Vagina (tissue), 2 donors: ENCODE data around the gene DNAJC27.

Experiments
- POLR2AphosphoS5 ChIP-seq, 2 donors: sonication (generic); formaldehyde crosslinking; IDR thresholded peaks; one replicate each; pipeline ENCODE4 v1.9.0; 2017; ENCODE audit warnings: antibody characterized with exemption in 2 of 2, mild to moderate bottlenecking in 2 of 2, low read depth in 1 of 2; ENCODE audit not compliant: insufficient read depth in 1 of 2
- TF ChIP-seq, protein P1 (sequence below), 3 experiments: fragments of 450-650 bp in 2 of 3; fragments of 200-600 bp in 1 of 3; sonication (generic) in 1 of 3; IDR thresholded peaks; one replicate each; pipeline ENCODE4 v1.5.1; 2017 to 2019; ENCODE audit warnings: antibody characterized with exemption in 3 of 3, mild to moderate bottlenecking in 2 of 3, moderate library complexity in 2 of 3

DNA sequence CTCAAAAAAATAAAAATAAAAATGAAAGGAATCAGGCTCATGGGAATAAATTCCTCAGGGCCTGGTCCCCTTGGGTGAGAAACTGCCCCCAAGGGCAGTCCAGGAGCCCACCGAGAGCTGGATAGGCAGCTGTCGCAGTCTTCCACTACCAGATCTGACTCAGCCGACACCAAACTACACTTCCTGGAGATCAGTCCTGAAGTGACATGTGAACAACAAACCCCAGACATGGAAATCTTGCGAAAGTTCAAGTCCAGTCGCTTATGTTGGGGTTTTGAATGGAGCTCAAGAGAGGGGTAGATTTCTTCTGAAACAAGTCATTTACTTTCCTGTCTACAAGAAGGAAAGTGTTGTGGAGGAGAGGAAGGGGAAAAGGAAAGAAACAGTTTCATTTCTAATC, 64.6 kb downstream of the DNAJC27 start:
- TF ChIP-seq, protein P1, sequence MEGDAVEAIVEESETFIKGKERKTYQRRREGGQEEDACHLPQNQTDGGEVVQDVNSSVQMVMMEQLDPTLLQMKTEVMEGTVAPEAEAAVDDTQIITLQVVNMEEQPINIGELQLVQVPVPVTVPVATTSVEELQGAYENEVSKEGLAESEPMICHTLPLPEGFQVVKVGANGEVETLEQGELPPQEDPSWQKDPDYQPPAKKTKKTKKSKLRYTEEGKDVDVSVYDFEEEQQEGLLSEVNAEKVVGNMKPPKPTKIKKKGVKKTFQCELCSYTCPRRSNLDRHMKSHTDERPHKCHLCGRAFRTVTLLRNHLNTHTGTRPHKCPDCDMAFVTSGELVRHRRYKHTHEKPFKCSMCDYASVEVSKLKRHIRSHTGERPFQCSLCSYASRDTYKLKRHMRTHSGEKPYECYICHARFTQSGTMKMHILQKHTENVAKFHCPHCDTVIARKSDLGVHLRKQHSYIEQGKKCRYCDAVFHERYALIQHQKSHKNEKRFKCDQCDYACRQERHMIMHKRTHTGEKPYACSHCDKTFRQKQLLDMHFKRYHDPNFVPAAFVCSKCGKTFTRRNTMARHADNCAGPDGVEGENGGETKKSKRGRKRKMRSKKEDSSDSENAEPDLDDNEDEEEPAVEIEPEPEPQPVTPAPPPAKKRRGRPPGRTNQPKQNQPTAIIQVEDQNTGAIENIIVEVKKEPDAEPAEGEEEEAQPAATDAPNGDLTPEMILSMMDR (IDR thresholded peaks at IDR 0.05), result no peak
- TF ChIP-seq POLR2AphosphoS5 (IDR thresholded peaks at IDR 0.05; ENCODE audit: insufficient read depth in 1 of 2, low read depth in 1 of 2), result no peak
